ENCODE measurements around the gene LGALS9B. TPM values are rescaled to one million over a fixed set of nuclear protein-coding genes. Genes with fewer than 3 reads are reported as not detected.
"Not testable (repeated sequence)": the region's sequence is repeated elsewhere in the genome, so short reads cannot be mapped to it uniquely, and the experiment has no call there.

LGALS9B gene
- total and polyA plus RNA-seq, 4 donors, result not detected

- H3K27me3 ChIP-seq (ENCODE audit: control insufficient read depth in 4 of 4, insufficient read depth in 4 of 4, low read length in 3 of 4); H3K4me1 ChIP-seq (ENCODE audit: control insufficient read depth in 4 of 4, insufficient read depth in 4 of 4, low read length in 3 of 4); H3K4me3 ChIP-seq (ENCODE audit: low read depth in 1 of 3, low read length in 3 of 3); H3K27ac ChIP-seq (ENCODE audit: low read depth in 1 of 2, low read length in 2 of 2); H3K9me3 ChIP-seq (ENCODE audit: control insufficient read depth in 4 of 4, low read length in 3 of 4); DNase-seq (ENCODE audit: low spot score); H3K36me3 ChIP-seq (ENCODE audit: control insufficient read depth in 4 of 4, insufficient read depth in 3 of 4, low read depth in 1 of 4, low read length in 3 of 4); H3K9ac ChIP-seq (ENCODE audit: low read depth in 1 of 2, low read length in 2 of 2): not testable (repeated sequence)
- WGBS, result 48% methylated on average over 5 of the region's 9 CpGs
These were observed 2.4 kb downstream of the LGALS9B start for GRCh38 chr17:20464854-20465414.

- H3K4me3 ChIP-seq (ENCODE audit: low read depth in 1 of 3, low read length in 3 of 3); H3K9me3 ChIP-seq (ENCODE audit: control insufficient read depth in 4 of 4, low read length in 3 of 4); H3K27me3 ChIP-seq (ENCODE audit: control insufficient read depth in 4 of 4, insufficient read depth in 4 of 4, low read length in 3 of 4); H3K4me1 ChIP-seq (ENCODE audit: control insufficient read depth in 4 of 4, insufficient read depth in 4 of 4, low read length in 3 of 4); H3K9ac ChIP-seq (ENCODE audit: low read depth in 1 of 2, low read length in 2 of 2); H3K36me3 ChIP-seq (ENCODE audit: control insufficient read depth in 4 of 4, insufficient read depth in 3 of 4, low read depth in 1 of 4, low read length in 3 of 4); H3K27ac ChIP-seq (ENCODE audit: low read depth in 1 of 2, low read length in 2 of 2); DNase-seq (ENCODE audit: low spot score): not testable (repeated sequence)
- no CpG with 5 or more reads among the region's 3 CpGs for WGBS
These were observed 5.2 kb downstream of the LGALS9B start for GRCh38 chr17:20462158-20462557.

- H3K27me3 ChIP-seq (ENCODE audit: control insufficient read depth in 4 of 4, insufficient read depth in 4 of 4, low read length in 3 of 4); H3K4me1 ChIP-seq (ENCODE audit: control insufficient read depth in 4 of 4, insufficient read depth in 4 of 4, low read length in 3 of 4); H3K9ac ChIP-seq (ENCODE audit: low read depth in 1 of 2, low read length in 2 of 2); H3K27ac ChIP-seq (ENCODE audit: low read depth in 1 of 2, low read length in 2 of 2); DNase-seq (ENCODE audit: low spot score); H3K9me3 ChIP-seq (ENCODE audit: control insufficient read depth in 4 of 4, low read length in 3 of 4); H3K36me3 ChIP-seq (ENCODE audit: control insufficient read depth in 4 of 4, insufficient read depth in 3 of 4, low read depth in 1 of 4, low read length in 3 of 4); H3K4me3 ChIP-seq (ENCODE audit: low read depth in 1 of 3, low read length in 3 of 3): not testable (repeated sequence)
- WGBS, result 53% methylated on average over 6 of the region's 10 CpGs
These were observed 9.4 kb downstream of the LGALS9B start for GRCh38 chr17:20457848-20458381.

- not testable (repeated sequence) for H3K27me3 ChIP-seq (ENCODE audit: control insufficient read depth in 4 of 4, insufficient read depth in 4 of 4, low read length in 3 of 4); DNase-seq (ENCODE audit: low spot score); H3K36me3 ChIP-seq (ENCODE audit: control insufficient read depth in 4 of 4, insufficient read depth in 3 of 4, low read depth in 1 of 4, low read length in 3 of 4); H3K4me1 ChIP-seq (ENCODE audit: control insufficient read depth in 4 of 4, insufficient read depth in 4 of 4, low read length in 3 of 4); H3K27ac ChIP-seq (ENCODE audit: low read depth in 1 of 2, low read length in 2 of 2); H3K9me3 ChIP-seq (ENCODE audit: control insufficient read depth in 4 of 4, low read length in 3 of 4); H3K4me3 ChIP-seq (ENCODE audit: low read depth in 1 of 3, low read length in 3 of 3); H3K9ac ChIP-seq (ENCODE audit: low read depth in 1 of 2, low read length in 2 of 2)
- WGBS, result no CpG with 5 or more reads among the region's 10 CpGs
These were observed 12.2 kb downstream of the LGALS9B start for GRCh38 chr17:20455106-20455505.

- H3K27ac ChIP-seq (ENCODE audit: low read depth in 1 of 2, low read length in 2 of 2), result not testable (repeated sequence)
- 78% methylated on average over 3 of the region's 11 CpGs for WGBS
These were observed 13.4 kb downstream of the LGALS9B start for GRCh38 chr17:20453820-20454434.

GRCh38 chr17:20450852-20451251, 16.5 kb downstream of the LGALS9B start:
- DNase-seq (ENCODE audit: low spot score), result not testable (repeated sequence)

More at GRCh38 chr17:20453820-20454434, 13.4 kb downstream of the LGALS9B start:
- H3K9me3 ChIP-seq (ENCODE audit: control insufficient read depth in 4 of 4, low read length in 3 of 4); H3K27me3 ChIP-seq (ENCODE audit: control insufficient read depth in 4 of 4, insufficient read depth in 4 of 4, low read length in 3 of 4); H3K36me3 ChIP-seq (ENCODE audit: control insufficient read depth in 4 of 4, insufficient read depth in 3 of 4, low read depth in 1 of 4, low read length in 3 of 4); H3K4me3 ChIP-seq (ENCODE audit: low read depth in 1 of 3, low read length in 3 of 3); H3K4me1 ChIP-seq (ENCODE audit: control insufficient read depth in 4 of 4, insufficient read depth in 4 of 4, low read length in 3 of 4); H3K9ac ChIP-seq (ENCODE audit: low read depth in 1 of 2, low read length in 2 of 2); DNase-seq (ENCODE audit: low spot score): not testable (repeated sequence)

GRCh38 chr17:20447534-20448321, 19.6 kb downstream of the LGALS9B start:
- not testable (repeated sequence) for H3K27me3 ChIP-seq (ENCODE audit: control insufficient read depth in 4 of 4, insufficient read depth in 4 of 4, low read length in 3 of 4); H3K4me1 ChIP-seq (ENCODE audit: control insufficient read depth in 4 of 4, insufficient read depth in 4 of 4, low read length in 3 of 4); H3K36me3 ChIP-seq (ENCODE audit: control insufficient read depth in 4 of 4, insufficient read depth in 3 of 4, low read depth in 1 of 4, low read length in 3 of 4); DNase-seq (ENCODE audit: low spot score); H3K27ac ChIP-seq (ENCODE audit: low read depth in 1 of 2, low read length in 2 of 2); H3K4me3 ChIP-seq (ENCODE audit: low read depth in 1 of 3, low read length in 3 of 3); H3K9ac ChIP-seq (ENCODE audit: low read depth in 1 of 2, low read length in 2 of 2); H3K9me3 ChIP-seq (ENCODE audit: control insufficient read depth in 4 of 4, low read length in 3 of 4)
- 80% methylated on average over 26 of the region's 26 CpGs for WGBS

More at GRCh38 chr17:20450852-20451251, 16.5 kb downstream of the LGALS9B start:
- not testable (repeated sequence) for H3K36me3 ChIP-seq (ENCODE audit: control insufficient read depth in 4 of 4, insufficient read depth in 3 of 4, low read depth in 1 of 4, low read length in 3 of 4); H3K9ac ChIP-seq (ENCODE audit: low read depth in 1 of 2, low read length in 2 of 2); H3K27ac ChIP-seq (ENCODE audit: low read depth in 1 of 2, low read length in 2 of 2); H3K4me1 ChIP-seq (ENCODE audit: control insufficient read depth in 4 of 4, insufficient read depth in 4 of 4, low read length in 3 of 4); H3K27me3 ChIP-seq (ENCODE audit: control insufficient read depth in 4 of 4, insufficient read depth in 4 of 4, low read length in 3 of 4); H3K4me3 ChIP-seq (ENCODE audit: low read depth in 1 of 3, low read length in 3 of 3); H3K9me3 ChIP-seq (ENCODE audit: control insufficient read depth in 4 of 4, low read length in 3 of 4)
- 52% methylated on average over 10 of the region's 12 CpGs for WGBS

- H3K27ac ChIP-seq (ENCODE audit: low read depth in 1 of 2, low read length in 2 of 2); H3K36me3 ChIP-seq (ENCODE audit: control insufficient read depth in 4 of 4, insufficient read depth in 3 of 4, low read depth in 1 of 4, low read length in 3 of 4); H3K9me3 ChIP-seq (ENCODE audit: control insufficient read depth in 4 of 4, low read length in 3 of 4); H3K27me3 ChIP-seq (ENCODE audit: control insufficient read depth in 4 of 4, insufficient read depth in 4 of 4, low read length in 3 of 4); H3K9ac ChIP-seq (ENCODE audit: low read depth in 1 of 2, low read length in 2 of 2); H3K4me3 ChIP-seq (ENCODE audit: low read depth in 1 of 3, low read length in 3 of 3); DNase-seq (ENCODE audit: low spot score); H3K4me1 ChIP-seq (ENCODE audit: control insufficient read depth in 4 of 4, insufficient read depth in 4 of 4, low read length in 3 of 4): not testable (repeated sequence)
- 60% methylated on average over 6 of the region's 6 CpGs for WGBS
These were observed 20.4 kb downstream of the LGALS9B start for GRCh38 chr17:20446895-20447294.
